Measurements from ENCODE around the gene ERCC1.
A peak's percentile ranks its signal among the peaks of the same experiment; 100 is the strongest.

Gene ERCC1

DNA sequence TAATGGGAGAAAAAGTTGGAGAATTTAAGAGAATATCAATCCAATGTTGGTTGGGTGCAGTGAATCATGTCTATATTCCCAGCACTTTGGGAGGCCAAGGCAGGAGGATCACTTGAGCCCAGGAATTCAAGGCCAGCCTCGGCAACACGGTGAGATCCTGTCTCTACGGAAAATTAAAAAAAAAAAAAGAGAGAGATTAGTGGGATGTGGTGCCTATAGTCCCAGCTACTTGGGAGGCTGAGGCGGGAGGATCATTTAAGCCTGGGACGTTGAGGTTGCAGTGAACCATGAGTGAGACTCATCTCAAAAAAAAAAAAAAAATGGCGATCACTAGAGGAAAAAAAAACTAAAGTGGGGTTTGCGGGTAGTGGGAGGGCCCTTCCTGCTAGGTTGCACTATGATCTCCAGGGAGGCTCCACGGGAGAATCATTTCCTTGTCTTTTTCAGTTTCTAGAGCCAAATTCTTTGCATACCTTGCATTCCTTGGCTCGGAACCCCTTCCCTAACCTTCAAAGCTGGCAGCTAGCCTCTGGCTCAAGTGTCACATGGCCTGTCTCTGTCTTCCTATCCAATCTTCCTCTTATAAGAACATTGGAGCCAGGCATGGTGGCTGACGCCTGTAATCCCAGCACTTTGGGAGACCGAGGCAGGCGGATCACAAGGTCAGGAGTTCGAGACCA lies 47.5 kb downstream of the ERCC1 start:
- TF ChIP-seq, protein P1, sequence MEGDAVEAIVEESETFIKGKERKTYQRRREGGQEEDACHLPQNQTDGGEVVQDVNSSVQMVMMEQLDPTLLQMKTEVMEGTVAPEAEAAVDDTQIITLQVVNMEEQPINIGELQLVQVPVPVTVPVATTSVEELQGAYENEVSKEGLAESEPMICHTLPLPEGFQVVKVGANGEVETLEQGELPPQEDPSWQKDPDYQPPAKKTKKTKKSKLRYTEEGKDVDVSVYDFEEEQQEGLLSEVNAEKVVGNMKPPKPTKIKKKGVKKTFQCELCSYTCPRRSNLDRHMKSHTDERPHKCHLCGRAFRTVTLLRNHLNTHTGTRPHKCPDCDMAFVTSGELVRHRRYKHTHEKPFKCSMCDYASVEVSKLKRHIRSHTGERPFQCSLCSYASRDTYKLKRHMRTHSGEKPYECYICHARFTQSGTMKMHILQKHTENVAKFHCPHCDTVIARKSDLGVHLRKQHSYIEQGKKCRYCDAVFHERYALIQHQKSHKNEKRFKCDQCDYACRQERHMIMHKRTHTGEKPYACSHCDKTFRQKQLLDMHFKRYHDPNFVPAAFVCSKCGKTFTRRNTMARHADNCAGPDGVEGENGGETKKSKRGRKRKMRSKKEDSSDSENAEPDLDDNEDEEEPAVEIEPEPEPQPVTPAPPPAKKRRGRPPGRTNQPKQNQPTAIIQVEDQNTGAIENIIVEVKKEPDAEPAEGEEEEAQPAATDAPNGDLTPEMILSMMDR (IDR thresholded peaks at IDR 0.05; ENCODE audit: low read length, missing control alignments) = no peak
- DNase-seq (ENCODE audit: low read depth) = peak; percentile 97
- no peak overlapping the region for H3K4me3 ChIP-seq (replicated peaks; ENCODE audit: low read depth, low read length)

DNA sequence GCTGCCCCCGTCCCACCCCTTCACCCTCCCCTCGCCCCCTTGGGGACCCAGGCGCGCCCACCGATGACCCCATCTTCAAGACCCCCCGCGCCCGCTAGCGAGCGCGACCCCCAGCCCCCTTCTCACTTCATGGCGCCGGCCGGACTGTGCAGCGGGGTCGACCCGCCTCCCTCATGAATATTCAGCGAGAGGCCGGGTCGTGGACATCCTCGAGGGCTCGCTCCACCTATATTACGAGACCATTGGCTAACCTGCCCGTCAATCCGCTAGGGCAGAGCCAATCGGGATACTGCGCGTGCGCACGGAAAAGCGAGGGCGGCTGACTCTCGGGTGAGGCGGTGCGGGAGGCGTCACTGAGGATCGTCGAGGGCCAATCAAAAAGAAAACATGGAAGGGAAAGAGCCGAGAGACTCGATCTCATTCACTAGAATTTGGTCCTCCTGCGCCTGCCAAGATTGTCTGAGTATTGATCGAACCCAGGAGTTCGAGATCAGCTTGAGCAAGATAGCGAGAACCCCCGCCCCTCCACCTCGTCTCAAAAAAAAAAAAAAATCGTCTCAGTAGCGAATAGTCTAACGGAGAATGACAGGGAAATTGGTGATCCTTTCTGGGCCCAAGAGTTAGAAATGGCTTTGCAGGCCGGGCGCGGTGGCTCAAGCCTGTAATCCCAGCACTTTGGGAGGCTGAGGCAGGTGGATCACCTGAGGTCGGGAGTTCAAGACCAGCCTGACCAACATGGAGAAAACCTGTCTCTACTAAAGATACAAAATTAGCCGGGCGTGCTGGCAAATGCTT lies 53.1 kb downstream of the ERCC1 start, which contains the start of gene ERCC2:
TSS of gene ERCC2 (minus strand) at position 164 of the 795 bp plus-strand sequence. CDS start at position 131, 33 bp downstream.
- peak; percentile 99 for DNase-seq (ENCODE audit: low read depth)
- H3K4me3 ChIP-seq (replicated peaks; ENCODE audit: low read depth, low read length) = peak within 1 kb of the TSS; percentile 81
- TF ChIP-seq, protein P1 (IDR thresholded peaks at IDR 0.05; ENCODE audit: low read length, missing control alignments) = no peak

DNA sequence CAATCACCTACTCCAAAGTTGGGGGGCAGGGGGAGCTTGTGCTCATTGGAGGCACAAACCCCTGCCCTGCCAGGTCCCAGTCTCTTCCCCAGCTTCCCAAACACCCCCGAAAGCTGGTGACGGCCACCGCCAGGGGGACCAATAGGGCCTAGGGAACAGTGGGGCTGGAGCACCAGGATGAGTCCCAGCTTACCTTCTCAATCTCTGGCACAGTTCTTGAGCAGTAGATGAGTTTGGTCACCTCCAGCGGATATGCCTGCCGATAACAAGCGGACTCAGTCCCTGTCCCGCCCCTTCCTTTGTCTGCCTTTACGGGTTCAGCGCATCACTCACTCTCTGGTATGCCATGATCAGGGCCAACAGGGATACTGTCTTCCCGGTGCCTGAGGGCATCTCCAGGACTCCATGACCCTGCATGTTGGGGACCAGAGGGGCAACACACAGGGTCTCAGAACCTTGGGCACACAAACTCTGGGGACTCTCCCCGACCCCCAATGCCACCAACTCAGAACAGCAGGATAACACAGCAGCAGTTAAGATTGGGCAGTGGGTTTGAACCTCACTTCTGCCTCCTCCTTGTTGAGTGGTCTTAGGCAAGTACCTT lies 54.9 kb downstream of the ERCC1 start:
- no peak overlapping the region for H3K4me3 ChIP-seq (replicated peaks; ENCODE audit: low read depth, low read length)
- no peak for DNase-seq (ENCODE audit: low read depth)
- TF ChIP-seq, protein P1 (IDR thresholded peaks at IDR 0.05; ENCODE audit: low read length, missing control alignments) = no peak

DNA sequence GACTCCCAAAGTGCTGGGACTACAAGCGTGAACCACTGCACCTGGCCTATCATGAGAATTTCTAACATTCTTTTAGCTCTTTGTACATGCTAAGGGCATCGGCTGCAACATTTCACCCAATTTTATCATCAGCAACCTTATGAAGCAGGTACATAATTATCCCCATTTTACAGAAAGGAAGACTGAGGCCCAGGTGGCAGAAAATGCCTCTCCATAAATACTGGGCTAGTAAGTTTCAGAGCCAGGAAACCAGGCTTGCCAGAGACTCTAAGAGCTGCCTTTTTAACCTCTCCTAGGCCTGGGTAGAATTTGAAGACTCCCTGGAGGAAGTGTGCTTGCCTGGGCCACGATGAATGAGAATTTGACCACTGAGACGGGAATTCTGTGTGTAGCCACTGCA lies 55.6 kb downstream of the ERCC1 start:
- no peak for DNase-seq (ENCODE audit: low read depth)
- no peak overlapping the region for H3K4me3 ChIP-seq (replicated peaks; ENCODE audit: low read depth, low read length)
- TF ChIP-seq, protein P1 (IDR thresholded peaks at IDR 0.05; ENCODE audit: low read length, missing control alignments) = no peak

GRCh38 chr19:45364696-45365095 lies 59.0 kb downstream of the ERCC1 start:
- no peak overlapping the region for H3K4me3 ChIP-seq (replicated peaks; ENCODE audit: low read depth, low read length)
- DNase-seq (ENCODE audit: low read depth) = no peak
- TF ChIP-seq, protein P1 (IDR thresholded peaks at IDR 0.05; ENCODE audit: low read length, missing control alignments) = no peak

- DNase-seq (ENCODE audit: low read depth) = no peak
- H3K4me3 ChIP-seq (replicated peaks; ENCODE audit: low read depth, low read length) = no peak overlapping the region
- TF ChIP-seq, protein P1 (IDR thresholded peaks at IDR 0.05; ENCODE audit: low read length, missing control alignments) = no peak
Measured at GRCh38 chr19:45363861-45364459, 59.8 kb downstream of the ERCC1 start.

Data from fibroblast of pulmonary artery (primary cell).